HCT116 (cell line): ENCODE results near the gene WDSUB1. TPM values are rescaled to one million over a fixed set of nuclear protein-coding genes. Genes with fewer than 3 reads are reported as not detected.

ENCODE experiments used
- ATAC-seq: fragments of 200-7000 bp; cut with Tn5 transposase; 2 replicates; pipeline ENCODE4 v1.9.1; 2020; ENCODE audit warnings: mild to moderate bottlenecking, moderate library complexity
- BruUV-seq: library from RNA; stranded (reverse); fragments of 400-500 nt; replicated peaks from 2 replicates; lab custom pipeline; 2021; lab: Mats Ljungman, UMichigan
- CTCF ChIA-PET: fragments of 300-600 bp; sonication (Branson Sonifier 250); formaldehyde crosslinking; loops from one replicate; lab custom pipeline; 2021; ENCODE audit warnings: antibody characterized with exemption; lab: Charles Lee
- POLR2A ChIA-PET: fragments of 300-600, 350-600 bp; sonication (Branson Sonifier 250); formaldehyde crosslinking; loops from one replicate; lab custom pipeline; 2021; ENCODE audit warnings: antibody characterized with exemption; lab: Charles Lee
- RAD21 ChIA-PET, 2 experiments: fragments of 300-600 bp; sonication (Branson Sonifier 250); formaldehyde crosslinking; loops; one replicate each; lab custom pipeline; 2023; ENCODE audit warnings: low total read pairs in 2 of 2; ENCODE audit not compliant: uncharacterized antibody in 2 of 2, unreplicated experiment in 2 of 2, low non-redundant PET in 1 of 2; lab: Charles Lee
- DNase-seq: peaks from one replicate; pipeline ENCODE4 v3.0.0-alpha.2; 2010; ENCODE audit warnings: low read depth, low spot score
- H2AFZ ChIP-seq: fragments of 200-600 bp; shearing (Covaris generic), sonication (generic); 2 replicates; pipeline ENCODE4 v1.6.1; 2017; ENCODE audit warnings: low read depth, mixed run types, mixed read lengths, antibody characterized with exemption, low read length; ENCODE audit not compliant: poor library complexity, severe bottlenecking
- H3K27ac ChIP-seq: 2 replicates; pipeline ENCODE4 v1.5.1; 2012; ENCODE audit warnings: low read depth, low read length
- H3K27me3 ChIP-seq: fragments of 200-600 bp; sonication (generic); 2 replicates; pipeline ENCODE4 v1.6.1; 2016; ENCODE audit warnings: mixed run types, low read length, mixed read lengths; ENCODE audit not compliant: insufficient read depth
- H3K36me3 ChIP-seq, 2 experiments: fragments of 200-500 bp in 1 of 2; fragments of 200-600 bp in 1 of 2; sonication (Bioruptor generic) in 1 of 2; sonication (generic) in 1 of 2; 2 replicates each; pipeline versions ENCODE4 v1.5.1 to v1.6.1; 2014 to 2016; ENCODE audit warnings: low read length in 2 of 2, inconsistent platforms in 1 of 2, mixed read lengths in 1 of 2, mixed run types in 1 of 2; ENCODE audit not compliant: insufficient read depth in 2 of 2, control insufficient read depth in 1 of 2
- H3K4me1 ChIP-seq, 2 experiments: fragments of 200-600 bp in 1 of 2; sonication (generic) in 1 of 2; 2 replicates each; pipeline versions ENCODE4 v1.5.1 to v1.6.1; 2012 to 2017; ENCODE audit warnings: low read length in 2 of 2, inconsistent platforms in 1 of 2, mild to moderate bottlenecking in 1 of 2, mixed read lengths in 1 of 2, mixed run types in 1 of 2, moderate library complexity in 1 of 2; ENCODE audit not compliant: insufficient read depth in 2 of 2, control insufficient read depth in 1 of 2
- H3K4me2 ChIP-seq: fragments of 200-600 bp; sonication (generic); 2 replicates; pipeline ENCODE4 v1.6.1; 2017; ENCODE audit warnings: mixed run types, low read length, mixed read lengths
- H3K4me3 ChIP-seq, 2 experiments: fragments of 200-600 bp in 1 of 2; sonication (generic) in 1 of 2; replicated peaks in 1 of 2; 2 replicates each; pipeline ENCODE4 v1.5.1; 2011 to 2016; ENCODE audit warnings: low read length in 2 of 2, control low read depth in 1 of 2, low read depth in 1 of 2, mild to moderate bottlenecking in 1 of 2, mixed read lengths in 1 of 2, mixed run types in 1 of 2
- H3K79me2 ChIP-seq: fragments of 200-600 bp; sonication (generic); 2 replicates; pipeline ENCODE4 v1.6.1; 2017; ENCODE audit warnings: mild to moderate bottlenecking, mixed run types, low read length, moderate library complexity, mixed read lengths; ENCODE audit not compliant: insufficient read depth
- H3K9ac ChIP-seq: fragments of 200-600 bp; sonication (generic); 2 replicates; pipeline ENCODE4 v1.6.1; 2016; ENCODE audit warnings: low read length, mixed read lengths
- H3K9me2 ChIP-seq: fragments of 200-600 bp; sonication (generic), shearing (Covaris generic); 2 replicates; pipeline ENCODE4 v1.6.1; 2017; ENCODE audit warnings: mixed run types, mild to moderate bottlenecking, moderate library complexity; ENCODE audit not compliant: insufficient read depth
- H3K9me3 ChIP-seq, 2 experiments: fragments of 200-500 bp in 1 of 2; fragments of 200-600 bp in 1 of 2; sonication (Bioruptor generic) in 1 of 2; sonication (generic) in 1 of 2; 2 replicates each; pipeline ENCODE4 v1.6.1; 2014 to 2017; ENCODE audit warnings: low read length in 2 of 2, mixed read lengths in 2 of 2, inconsistent platforms in 1 of 2, low read depth in 1 of 2, mild to moderate bottlenecking in 1 of 2, mixed run types in 1 of 2, moderate library complexity in 1 of 2; ENCODE audit not compliant: control insufficient read depth in 1 of 2, insufficient read depth in 1 of 2
- H4K20me1 ChIP-seq: fragments of 200-600 bp; sonication (generic), shearing (Covaris generic); 2 replicates; pipeline ENCODE4 v1.6.1; 2017; ENCODE audit warnings: mixed run types, mild to moderate bottlenecking, moderate library complexity; ENCODE audit not compliant: insufficient read depth
- ATF3 ChIP-seq: IDR thresholded peaks from 2 replicates; pipeline ENCODE4 v1.6.1; 2012
- CTCF ChIP-seq, 3 experiments: fragments of 200-600 bp in 1 of 3; sonication (generic) in 1 of 3; IDR thresholded peaks in 2 of 3; conservative IDR thresholded peaks in 1 of 3; 2 replicates each; pipeline ENCODE4 v1.5.1; 2012 to 2017; ENCODE audit warnings: low read depth in 2 of 3, low read length in 2 of 3, antibody characterized with exemption in 1 of 3, borderline replicate concordance in 1 of 3, control low read depth in 1 of 3, mild to moderate bottlenecking in 1 of 3, mixed read lengths in 1 of 3, mixed run types in 1 of 3, moderate library complexity in 1 of 3; ENCODE audit not compliant: insufficient read depth in 1 of 3
- ELF1 ChIP-seq: IDR thresholded peaks from 2 replicates; pipeline ENCODE4 v1.6.1; 2012; ENCODE audit warnings: low read depth, borderline replicate concordance
- EZH2 ChIP-seq: fragments of 200-600 bp; sonication (generic); IDR thresholded peaks from 2 replicates; pipeline ENCODE4 v1.6.1; 2017; ENCODE audit warnings: antibody characterized with exemption, mixed run types
- FOSL1 ChIP-seq: IDR thresholded peaks from 2 replicates; pipeline ENCODE4 v1.6.1; 2012; ENCODE audit warnings: low read depth
- JUND ChIP-seq: IDR thresholded peaks from 2 replicates; pipeline ENCODE4 v1.6.1; 2012
- MAX ChIP-seq: IDR thresholded peaks from 2 replicates; pipeline ENCODE4 v1.6.1; 2012
- POLR2A ChIP-seq: IDR thresholded peaks from 2 replicates; pipeline ENCODE4 v1.7.0; 2011; ENCODE audit warnings: borderline replicate concordance; ENCODE audit not compliant: insufficient read depth, insufficient read length; ENCODE audit errors: extremely low read depth
- POLR2AphosphoS5 ChIP-seq: IDR thresholded peaks from 2 replicates; pipeline ENCODE4 v1.6.1; 2011; ENCODE audit warnings: mild to moderate bottlenecking, low read depth, low read length, moderate library complexity
- RAD21 ChIP-seq: IDR thresholded peaks from 2 replicates; pipeline ENCODE4 v1.6.1; 2012; ENCODE audit warnings: low read depth, mild to moderate bottlenecking
- SRF ChIP-seq: IDR thresholded peaks from 2 replicates; pipeline ENCODE4 v1.6.1; 2012; ENCODE audit warnings: low read depth
- TCF7L2 ChIP-seq: IDR thresholded peaks from 2 replicates; pipeline ENCODE4 v1.7.0; 2011; ENCODE audit warnings: borderline replicate concordance, inconsistent platforms; ENCODE audit not compliant: insufficient read depth, insufficient read length; ENCODE audit errors: extremely low read depth
- ZNF274 ChIP-seq: fragments of 200-500 bp; sonication (Bioruptor generic); IDR thresholded peaks from 2 replicates; pipeline ENCODE4 v1.6.1; 2014; ENCODE audit warnings: mild to moderate bottlenecking, low read depth, low read length, inconsistent platforms
- intact Hi-C: fragments of 100-400 bp; cut with micrococcal nuclease; formaldehyde crosslinking; loops from 2 replicates; pipeline ENCODE4 v1.10.0; 2022
- total RNA-seq: library from RNA; stranded (reverse); gene quantifications from one replicate; pipeline ENCODE4 v1.2.1, GENCODE V29; 2021; ENCODE audit not compliant: unreplicated experiment

Gene WDSUB1
- total RNA-seq, 1 experiment from 2014 or later = 8.8 TPM

DNA sequence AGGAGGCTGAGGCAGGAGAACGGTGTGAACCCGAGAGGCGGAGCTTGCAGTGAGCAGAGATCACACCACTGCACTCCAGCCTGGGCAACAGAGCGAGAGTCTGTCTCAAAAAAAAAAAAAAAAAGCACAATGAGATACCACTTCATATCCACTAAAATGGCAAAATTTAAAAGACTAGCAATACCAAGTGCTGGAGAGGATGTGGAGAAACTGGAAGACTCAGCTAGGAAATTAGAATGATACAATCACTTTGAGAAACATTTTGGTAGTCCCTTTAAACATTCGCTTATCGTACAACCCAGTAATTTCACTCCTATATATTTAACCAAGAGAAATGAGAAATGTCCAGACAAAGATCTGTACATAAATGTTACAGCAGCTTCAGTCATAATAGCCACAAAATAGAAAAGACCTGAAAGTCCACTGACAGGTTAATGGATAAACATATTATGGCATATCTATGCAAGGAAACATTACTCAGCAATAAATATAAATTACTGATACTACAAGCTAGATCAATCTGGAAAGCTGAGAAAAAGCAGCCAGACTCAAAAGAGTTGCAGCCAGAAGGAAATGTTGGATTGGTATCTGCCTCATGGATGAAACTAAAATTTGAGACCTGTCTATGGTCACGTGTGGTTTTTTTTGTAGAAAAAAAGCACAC is 40.0 kb downstream of the WDSUB1 start:
- no peaks in the 10 kb centered on the region for H3K9me3 ChIP-seq

More for the DNA sequence above, 40.0 kb downstream of the WDSUB1 start:
- Histone ChIP-seq H4K20me1 (0 out of 2 replicates have a peak, but pooled peaks cover 4% of the 10 kb centered on the region), H3K4me1 (peaks cover 15 to 25% of the 10 kb centered on the region in 2 experiments), H2AFZ (no peak overlapping the region), H3K27me3 (no peaks in the 10 kb centered on the region), H3K36me3 (no peaks in the 10 kb centered on the region; a peak in 1 of 4 replicates), H3K9me2 (no peaks in the 10 kb centered on the region), H3K4me2 (no peak overlapping the region), H3K4me3 (no peak overlapping the region), H3K27ac (no peak overlapping the region), H3K9ac (no peak overlapping the region), H3K79me2 (no peaks in the 10 kb centered on the region)
- TF ChIP-seq EZH2 (no peak), SRF (no peak), POLR2A (no peak), ELF1 (no peak), ZNF274 (no peak), FOSL1 (no peak), TCF7L2 (no peak), ATF3 (no peak), MAX (no peak), JUND (no peak), POLR2AphosphoS5 (no peak), CTCF (IDR thresholded peaks at IDR 0.05 in 2 of 3, conservative IDR thresholded peaks at IDR 0.05 in 1 of 3; ENCODE audit: borderline replicate concordance in 1 of 3, insufficient read depth in 1 of 3, low read depth in 2 of 3, low read length in 2 of 3) (no peak), RAD21 (no peak)
- CTCF ChIA-PET = no interaction called here
- BruUV-seq = no TSS peak
- DNase-seq (no peak), ATAC-seq (no peak)
- POLR2A ChIA-PET = no interaction called here
- RAD21 ChIA-PET = no interaction called here
- intact Hi-C loops = loop anchor here (10.0 kb wide), 1 partner anchor 468 kb away; the partner anchor contains the start of gene MARCHF7
